OCI-LY7 (cell line): ENCODE measurements around the gene KCNQ2. TPM values are rescaled to one million over a fixed set of nuclear protein-coding genes. Genes with fewer than 3 reads are reported as not detected.
"Not testable (repeated sequence)": the region's sequence is repeated elsewhere in the genome, so short reads cannot be mapped to it uniquely, and the experiment has no call there.

Experiments used
- BruUV-seq: library from RNA; stranded (reverse); fragments of 400-500 nt; replicated peaks from 2 replicates; lab custom pipeline; 2021; lab: Mats Ljungman, UMichigan
- CTCF ChIA-PET: fragments of 300-600 bp; sonication (Branson Sonifier 250); formaldehyde crosslinking; loops from one replicate; lab custom pipeline; 2022; ENCODE audit warnings: antibody characterized with exemption; ENCODE audit not compliant: unreplicated experiment; lab: Charles Lee
- POLR2A ChIA-PET: fragments of 300-600 bp; sonication (Branson Sonifier 250); formaldehyde crosslinking; loops from one replicate; lab custom pipeline; 2022; ENCODE audit warnings: antibody characterized with exemption; lab: Charles Lee
- DNase-seq: peaks from one replicate; pipeline ENCODE4 v3.0.0-alpha.2; 2015; ENCODE audit warnings: low spot score
- H2AFZ ChIP-seq: fragments of 200-600 bp; sonication (generic), shearing (Covaris generic); 2 replicates; pipeline ENCODE4 v1.6.1; 2014; ENCODE audit warnings: mild to moderate bottlenecking, antibody characterized with exemption, low read length, moderate library complexity
- H3K27ac ChIP-seq: fragments of 200-600 bp; sonication (generic); 2 replicates; pipeline ENCODE4 v1.5.1; 2014; ENCODE audit warnings: mixed run types, low read depth, mild to moderate bottlenecking, moderate library complexity, low read length, inconsistent platforms; ENCODE audit not compliant: poor library complexity, severe bottlenecking
- H3K36me3 ChIP-seq: fragments of 200-600 bp; sonication (generic); 2 replicates; pipeline ENCODE4 v1.6.1; 2014; ENCODE audit warnings: mild to moderate bottlenecking, antibody characterized with exemption, low read length, moderate library complexity, mixed read lengths; ENCODE audit not compliant: insufficient read depth
- H3K4me1 ChIP-seq: fragments of 200-600 bp; sonication (generic); 2 replicates; pipeline ENCODE4 v1.5.1; 2014; ENCODE audit warnings: mild to moderate bottlenecking, low read length; ENCODE audit not compliant: insufficient read depth, poor library complexity, severe bottlenecking
- H3K4me2 ChIP-seq: fragments of 200-600 bp; sonication (generic); 2 replicates; pipeline ENCODE4 v1.6.1; 2014; ENCODE audit warnings: mild to moderate bottlenecking, low read length
- H3K4me3 ChIP-seq: fragments of 200-600 bp; sonication (generic); 2 replicates; pipeline ENCODE4 v1.5.1; 2014; ENCODE audit warnings: mild to moderate bottlenecking, low read depth, low read length; ENCODE audit not compliant: poor library complexity, severe bottlenecking
- H3K79me2 ChIP-seq: fragments of 200-600 bp; sonication (generic); 2 replicates; pipeline ENCODE4 v1.6.1; 2016; ENCODE audit warnings: low read depth, mild to moderate bottlenecking, low read length, moderate library complexity, mixed read lengths; ENCODE audit not compliant: insufficient read depth
- H3K9me2 ChIP-seq: fragments of 200-600 bp; sonication (generic); 2 replicates; pipeline ENCODE4 v1.6.1; 2016; ENCODE audit warnings: mild to moderate bottlenecking, low read length, mixed read lengths; ENCODE audit not compliant: insufficient read depth
- H3K9me3 ChIP-seq: fragments of 200-600 bp; sonication (generic); 2 replicates; pipeline ENCODE4 v1.6.1; 2014; ENCODE audit warnings: mild to moderate bottlenecking, mixed run types, low read length, mixed read lengths
- H4K20me1 ChIP-seq: fragments of 200-600 bp; sonication (generic); 2 replicates; pipeline ENCODE4 v1.6.1; 2014; ENCODE audit warnings: mild to moderate bottlenecking, antibody characterized with exemption, low read length, moderate library complexity, mixed read lengths; ENCODE audit not compliant: insufficient read depth
- CTCF ChIP-seq: fragments of 200-600 bp; sonication (generic); conservative IDR thresholded peaks from 2 replicates; pipeline ENCODE4 v1.5.1; 2014; ENCODE audit warnings: mild to moderate bottlenecking, antibody characterized with exemption, low read length, moderate library complexity, mixed read lengths
- EZH2phosphoT487 ChIP-seq: fragments of 200-600 bp; sonication (generic); IDR thresholded peaks from 2 replicates; pipeline ENCODE4 v1.6.1; 2018; ENCODE audit warnings: low read depth, borderline replicate concordance, mild to moderate bottlenecking, mixed run types, antibody characterized with exemption, low read length, moderate library complexity, mixed read lengths
- intact Hi-C: fragments of 100-400 bp; cut with micrococcal nuclease; formaldehyde crosslinking; loops from one replicate; pipeline ENCODE4 v1.10.0; 2022; ENCODE audit not compliant: unreplicated experiment
- total RNA-seq, 2 experiments: library from RNA; depleted of rRNA in 1 of 2; stranded (reverse); fragments of >200 nt in 1 of 2; shearing (Covaris generic) in 1 of 2; gene quantifications; 2 replicates each; pipeline ENCODE4 v1.2.3, GENCODE V29; 2014 to 2022

Gene KCNQ2
- total RNA-seq, 2 experiments from 2014 or later, result not detected

GRCh38 chr20:63518351-63518861 lies 46.0 kb upstream of the KCNQ2 start:
- POLR2A ChIA-PET, result no interaction called here
- H3K27ac ChIP-seq, result no peak overlapping the region

GRCh38 chr20:63517376-63518309 lies 45.2 kb upstream of the KCNQ2 start:
- Histone ChIP-seq H3K4me2 (no peak overlapping the region), H3K27ac (no peak overlapping the region), H3K4me3 (no peak overlapping the region), H3K9me2 (no peaks in the 10 kb centered on the region), H3K9me3 (no peaks in the 10 kb centered on the region), H3K4me1 (peaks cover 11% of the 10 kb centered on the region), H4K20me1 (no peaks in the 10 kb centered on the region), H3K36me3 (peaks cover 8% of the 10 kb centered on the region), H2AFZ (no peak overlapping the region), H3K79me2 (no peaks in the 10 kb centered on the region; the same call in 1 of the 2 replicates)
- no TSS peak for BruUV-seq
- intact Hi-C loops, result no loop called here
- CTCF ChIA-PET, result no interaction called here
- POLR2A ChIA-PET, result no interaction called here
- DNase-seq, result no peak
- TF ChIP-seq EZH2phosphoT487, result no peak
- no peak for TF ChIP-seq CTCF

More at GRCh38 chr20:63518351-63518861, 46.0 kb upstream of the KCNQ2 start:
- Histone ChIP-seq H2AFZ (no peak overlapping the region), H4K20me1 (no peaks in the 10 kb centered on the region), H3K4me3 (no peak overlapping the region), H3K4me1 (peaks cover 11% of the 10 kb centered on the region), H3K36me3 (peaks cover 15% of the 10 kb centered on the region), H3K9me3 (peaks cover 5% of the 10 kb centered on the region; the same call in 1 of the 2 replicates), H3K9me2 (no peaks in the 10 kb centered on the region), H3K79me2 (no peaks in the 10 kb centered on the region; the same call in 1 of the 2 replicates), H3K4me2 (no peak overlapping the region)
- no TSS peak for BruUV-seq
- intact Hi-C loops, result no loop called here
- CTCF ChIA-PET, result no interaction called here
- no peak for DNase-seq
- TF ChIP-seq CTCF (no peak), EZH2phosphoT487 (no peak)

- BruUV-seq, H3K9me3 ChIP-seq, H2AFZ ChIP-seq, POLR2A ChIA-PET, H3K27ac ChIP-seq, H3K4me3 ChIP-seq, H3K79me2 ChIP-seq, DNase-seq, H4K20me1 ChIP-seq, H3K4me2 ChIP-seq, intact Hi-C loops, H3K36me3 ChIP-seq, CTCF ChIA-PET, H3K4me1 ChIP-seq, H3K9me2 ChIP-seq: not testable (repeated sequence)
Measured at GRCh38 chr20:63514520-63514919, 42.1 kb upstream of the KCNQ2 start.
